HG03432 (cell line): ENCODE data around the gene OAT.

ENCODE experiments used
- ATAC-seq: cut with Tn5 transposase; IDR thresholded peaks from one replicate; pipeline ENCODE4 v1.9.1; 2021; ENCODE audit warnings: mild to moderate bottlenecking, moderate library complexity; ENCODE audit not compliant: unreplicated experiment

OAT gene

GRCh38 chr10:124356701-124357560 lies 61.8 kb downstream of the OAT start:
- ATAC-seq: no peak

GRCh38 chr10:124354411-124355382 lies 64.0 kb downstream of the OAT start:
- ATAC-seq: peak; percentile 84

- ATAC-seq: no peak
Measured at GRCh38 chr10:124353896-124354295, 64.8 kb downstream of the OAT start.

DNA sequence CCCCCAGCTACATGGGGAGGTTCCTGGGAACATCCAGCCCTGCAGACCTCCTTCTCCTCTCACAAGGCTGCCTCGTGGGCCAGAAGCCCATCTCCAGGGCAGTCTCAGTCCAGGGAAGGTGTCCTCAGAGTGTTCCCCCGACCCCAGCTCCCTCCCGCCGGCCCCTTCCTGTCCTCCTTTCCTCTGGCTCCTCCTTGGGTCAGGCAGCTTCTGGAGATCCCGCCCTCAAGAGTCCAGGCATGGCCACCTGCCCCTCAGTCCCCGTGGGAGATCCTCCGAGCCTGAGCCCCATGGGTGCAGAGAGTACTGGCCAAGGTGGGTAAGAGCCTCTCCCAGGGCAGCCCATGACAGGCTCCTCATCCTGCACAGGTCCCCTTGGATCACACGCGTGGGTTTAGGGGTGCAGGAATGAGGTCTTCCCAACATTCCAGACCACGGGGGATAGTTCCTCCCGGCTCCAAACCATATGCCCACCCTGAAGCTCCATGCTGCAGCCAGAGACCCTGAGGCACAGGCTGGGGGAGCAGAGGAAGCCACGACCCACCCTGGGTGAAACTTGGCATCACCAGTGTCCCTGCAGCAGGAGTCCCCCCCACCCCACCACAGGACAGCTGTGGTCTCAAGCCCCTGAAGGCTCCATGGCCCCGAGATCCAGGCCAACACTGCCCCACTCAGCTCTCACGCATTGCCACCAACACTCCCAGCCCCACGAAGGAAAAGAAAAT lies 65.5 kb downstream of the OAT start:
- no peak for ATAC-seq

DNA sequence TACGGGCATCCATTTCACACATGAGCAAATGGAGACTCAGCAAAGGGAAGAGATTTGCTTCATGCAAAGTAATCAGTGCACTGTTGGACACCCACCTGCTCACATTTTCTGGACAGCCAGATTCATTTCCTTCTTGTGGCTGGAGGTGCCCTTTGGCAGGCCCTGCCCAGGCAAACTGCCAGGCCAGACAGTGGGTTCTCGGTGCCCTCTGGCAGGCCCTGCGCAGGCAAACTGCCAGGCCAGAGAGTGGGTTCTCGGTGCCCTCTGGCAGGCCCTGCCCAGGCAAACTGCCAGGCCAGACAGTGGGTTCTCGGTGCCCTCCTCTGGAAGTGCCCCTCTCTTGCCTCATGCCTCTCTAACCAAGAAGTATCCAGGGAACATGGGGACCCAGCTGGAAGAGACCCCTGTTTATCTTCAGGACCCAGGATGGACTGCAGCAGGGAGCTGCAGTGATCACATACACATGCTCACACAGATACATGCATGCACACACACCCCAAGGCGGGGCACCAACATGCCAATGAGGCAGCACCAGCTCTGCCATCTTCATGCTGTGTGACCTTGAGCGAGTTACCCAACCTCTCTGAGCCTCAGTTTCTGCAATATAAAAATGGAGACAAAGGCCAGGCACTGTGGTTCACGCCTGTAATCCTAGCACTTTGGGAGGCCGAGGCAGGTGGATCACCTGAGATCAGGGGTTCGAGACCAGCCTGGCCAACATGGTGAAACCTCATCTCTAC lies 67.1 kb downstream of the OAT start:
- ATAC-seq: no peak

DNA sequence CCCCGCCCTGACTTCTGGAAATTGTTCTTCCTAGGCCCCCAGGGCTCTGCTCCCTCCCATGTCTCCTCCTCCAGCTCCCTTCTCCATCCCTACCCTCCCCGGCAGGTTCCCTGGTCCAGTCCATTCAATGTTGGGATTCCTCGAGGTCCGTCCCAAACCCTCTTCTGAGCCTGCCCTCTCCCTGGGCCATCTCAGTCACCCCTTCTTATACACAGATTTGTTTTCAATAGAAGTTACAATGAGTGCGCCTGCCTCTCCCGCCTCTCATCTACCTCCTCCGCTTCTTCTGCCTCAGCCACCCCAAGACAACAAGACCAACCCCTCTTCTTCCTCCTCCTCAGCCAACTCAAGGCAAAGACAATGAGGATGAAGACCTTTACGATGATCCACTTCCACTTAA lies 67.9 kb downstream of the OAT start:
- ATAC-seq: no peak

DNA sequence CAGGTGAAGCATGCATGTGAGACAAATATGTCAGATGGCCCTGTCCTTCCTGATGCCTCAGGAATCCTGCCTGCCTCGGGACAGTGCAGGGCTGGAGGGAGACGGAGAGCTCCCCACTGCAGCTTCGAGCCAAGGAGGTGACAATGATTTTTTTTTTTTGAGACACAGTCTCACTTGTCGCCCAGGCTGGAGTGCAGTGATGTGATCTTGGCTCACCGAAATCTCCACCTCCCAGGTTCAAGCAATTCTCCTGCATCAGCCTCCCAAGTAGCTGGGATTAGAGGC lies 68.8 kb downstream of the OAT start:
- ATAC-seq: no peak

- ATAC-seq: no peak
Measured at GRCh38 chr10:124349231-124349995, 69.3 kb downstream of the OAT start.

GRCh38 chr10:124348801-124349200 lies 69.9 kb downstream of the OAT start:
- ATAC-seq: no peak

DNA sequence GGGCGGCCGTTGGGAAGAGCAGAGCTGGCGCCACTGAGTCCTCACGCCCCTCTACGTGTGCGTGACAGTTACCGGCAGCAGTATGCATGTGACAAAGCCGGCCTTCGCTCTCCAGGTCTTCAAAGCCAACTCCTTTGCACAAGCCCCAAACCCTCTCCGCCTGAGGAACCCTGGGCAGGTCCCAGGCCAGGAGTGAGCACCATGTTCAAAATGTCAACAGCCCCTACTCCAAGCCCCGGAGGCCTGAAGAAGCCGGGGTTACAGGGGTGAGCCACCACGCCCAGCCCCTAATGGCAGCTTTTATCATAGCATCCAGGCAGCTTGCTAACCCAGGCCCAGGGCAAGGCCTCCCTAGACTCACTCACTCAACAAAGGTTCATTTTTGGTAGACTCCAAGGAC lies 70.8 kb downstream of the OAT start:
- ATAC-seq: no peak
